Vagina (tissue), 2 donors: ENCODE measurements around the gene ZNF221.

Experiments
- CTCF ChIP-seq, 3 experiments: fragments of 450-650 bp in 2 of 3; fragments of 200-600 bp in 1 of 3; sonication (generic) in 1 of 3; IDR thresholded peaks; one replicate each; pipeline ENCODE4 v1.5.1; 2017 to 2019; ENCODE audit warnings: antibody characterized with exemption in 3 of 3, mild to moderate bottlenecking in 2 of 3, moderate library complexity in 2 of 3
- POLR2A ChIP-seq, 2 donors: fragments of 450-650 bp; IDR thresholded peaks; one replicate each; pipeline ENCODE4 v1.6.1; 2017; ENCODE audit warnings: antibody characterized with exemption in 2 of 2, mild to moderate bottlenecking in 2 of 2, moderate library complexity in 2 of 2
- POLR2AphosphoS5 ChIP-seq, 2 donors: sonication (generic); formaldehyde crosslinking; IDR thresholded peaks; one replicate each; pipeline ENCODE4 v1.9.0; 2017; ENCODE audit warnings: antibody characterized with exemption in 2 of 2, mild to moderate bottlenecking in 2 of 2, low read depth in 1 of 2; ENCODE audit not compliant: insufficient read depth in 1 of 2

GRCh38 chr19:43910884-43911283, 40.1 kb upstream of the ZNF221 start:
- TF ChIP-seq CTCF (IDR thresholded peaks at IDR 0.05), result no peak
- TF ChIP-seq POLR2AphosphoS5 (IDR thresholded peaks at IDR 0.05; ENCODE audit: insufficient read depth in 1 of 2, low read depth in 1 of 2), result no peak
- TF ChIP-seq POLR2A (IDR thresholded peaks at IDR 0.05), result no peak
